Lung (tissue), 12 donors: ENCODE results near the gene APBB1. TPM values are rescaled to one million over a fixed set of nuclear protein-coding genes. Genes with fewer than 3 reads are reported as not detected.

ENCODE experiments used
- ATAC-seq: fragments of 200-7000 bp; cut with Tn5 transposase; one replicate; pipeline ENCODE4 v1.9.1; 2020; ENCODE audit warnings: moderate number of reproducible peaks; ENCODE audit not compliant: insufficient read depth, low FRiP score
- DNase-seq, 3 donors: peaks; one replicate each; pipeline ENCODE4 v3.0.0-alpha.2; 2013 to 2017
- H3K27ac ChIP-seq, 2 donors: one replicate each; pipeline ENCODE4 v1.5.1; 2013; ENCODE audit warnings: mild to moderate bottlenecking in 2 of 2, moderate library complexity in 2 of 2, control low read depth in 1 of 2, inconsistent platforms in 1 of 2, low read depth in 1 of 2, low read length in 1 of 2
- H3K27me3 ChIP-seq, 3 donors: one replicate each; pipeline ENCODE4 v1.5.1; 2013; ENCODE audit warnings: low read length in 2 of 3; ENCODE audit not compliant: control insufficient read depth in 3 of 3, insufficient read depth in 3 of 3
- H3K36me3 ChIP-seq, 4 donors: one replicate each; pipeline ENCODE4 v1.5.1; 2013; ENCODE audit warnings: low read length in 4 of 4, mild to moderate bottlenecking in 1 of 4, moderate library complexity in 1 of 4; ENCODE audit not compliant: control insufficient read depth in 4 of 4, insufficient read depth in 4 of 4
- H3K4me1 ChIP-seq, 5 donors: one replicate each; pipeline ENCODE4 v1.5.1; 2013; ENCODE audit warnings: low read length in 5 of 5, mild to moderate bottlenecking in 2 of 5, moderate library complexity in 1 of 5; ENCODE audit not compliant: control insufficient read depth in 5 of 5, insufficient read depth in 5 of 5
- H3K4me3 ChIP-seq: one replicate; pipeline ENCODE4 v1.5.1; 2013; ENCODE audit warnings: mild to moderate bottlenecking, control low read depth, moderate library complexity
- H3K9ac ChIP-seq, 2 donors: one replicate each; pipeline ENCODE4 v1.5.1; 2013; ENCODE audit warnings: low read length in 2 of 2, control low read depth in 1 of 2; ENCODE audit not compliant: insufficient read depth in 1 of 2
- H3K9me3 ChIP-seq, 4 donors: one replicate each; pipeline ENCODE4 v1.5.1; 2013; ENCODE audit warnings: low read length in 3 of 4, mild to moderate bottlenecking in 1 of 4, moderate library complexity in 1 of 4; ENCODE audit not compliant: control insufficient read depth in 4 of 4, insufficient read depth in 3 of 4
- CTCF ChIP-seq: IDR thresholded peaks from 2 replicates; pipeline ENCODE4 v1.5.1; 2012; ENCODE audit warnings: mild to moderate bottlenecking; ENCODE audit errors: control extremely low read depth, extremely low read depth
- WGBS, 2 donors: extraction: QIAGEN DNeasy Blood & Tissue Kit; methylation state at CpG; one replicate each; pipeline ENCODE4 v1.1.7; 2013; 5-methylcytosine and 5-hydroxymethylcytosine counted together
- polyA plus RNA-seq, 2 donors: library from polyadenylated mRNA; stranded (reverse); fragments of 200-250 nt; gene quantifications; one replicate each; pipeline ENCODE4 v1.2.1, GENCODE V29; 2013
- total RNA-seq, 2 donors: library from RNA; depleted of rRNA in 1 of 2; stranded (reverse); fragments of >200 nt in 1 of 2; gene quantifications; one replicate each; pipeline ENCODE4 v1.2.1, GENCODE V29; 2014 to 2021
- donor health status: control.
- donor health status: control.
- donor health status: Bipolar disorder and iron deficiency.
- donor health status: healthy.
- donor health status: DM: yes; HTN: yes; CAD: no.

Gene APBB1
- total and polyA plus RNA-seq, 4 donors, result 18.8 to 42.0 (median 30.6) TPM

- H3K9ac ChIP-seq, result no peak overlapping the region
- peaks cover 13 to 66% (median 52%) of the 10 kb centered on the region in 4 donors for H3K36me3 ChIP-seq
- no peak overlapping the region for H3K4me3 ChIP-seq
- no peaks in the 10 kb centered on the region for H3K9me3 ChIP-seq
- 94 to 100% methylated on average over 2 of the region's 2 CpGs for WGBS, 2 donors
- H3K27ac ChIP-seq, result no peak overlapping the region
- DNase-seq (no peak), ATAC-seq (no peak)
- no peaks in the 10 kb centered on the region for H3K27me3 ChIP-seq
- no peak for TF ChIP-seq CTCF
- peaks cover 0 to 7% (median 0%) of the 10 kb centered on the region in 5 donors for H3K4me1 ChIP-seq
Observed at GRCh38 chr11:6453152-6453551, 34.3 kb upstream of the APBB1 start.

GRCh38 chr11:6452219-6452618, 33.3 kb upstream of the APBB1 start:
- Histone ChIP-seq H3K4me3 (no peak overlapping the region), H3K9me3 (no peaks in the 10 kb centered on the region), H3K27me3 (no peaks in the 10 kb centered on the region), H3K36me3 (peaks cover 13 to 63% (median 52%) of the 10 kb centered on the region in 4 donors), H3K27ac (no peak overlapping the region), H3K9ac (no peak overlapping the region), H3K4me1 (no peaks in the 10 kb centered on the region)
- ATAC-seq, result no peak
- TF ChIP-seq CTCF, result no peak
- 92 to 95% methylated on average over 3 of the region's 3 CpGs for WGBS, 2 donors
- no peak for DNase-seq

- Histone ChIP-seq H3K9me3 (no peaks in the 10 kb centered on the region), H3K4me3 (no peak overlapping the region), H3K27ac (no peak overlapping the region), H3K4me1 (no peaks in the 10 kb centered on the region), H3K36me3 (peaks cover 5 to 37% (median 33%) of the 10 kb centered on the region in 4 donors), H3K27me3 (no peaks in the 10 kb centered on the region), H3K9ac (no peak overlapping the region)
- no peak for TF ChIP-seq CTCF
- ATAC-seq (no peak), DNase-seq (no peak)
- 98 to 100% methylated on average over 3 of the region's 3 CpGs for WGBS, 2 donors
Observed at GRCh38 chr11:6448574-6448973, 29.7 kb upstream of the APBB1 start.
